Measurements from ENCODE around the gene DLGAP3.

DNA sequence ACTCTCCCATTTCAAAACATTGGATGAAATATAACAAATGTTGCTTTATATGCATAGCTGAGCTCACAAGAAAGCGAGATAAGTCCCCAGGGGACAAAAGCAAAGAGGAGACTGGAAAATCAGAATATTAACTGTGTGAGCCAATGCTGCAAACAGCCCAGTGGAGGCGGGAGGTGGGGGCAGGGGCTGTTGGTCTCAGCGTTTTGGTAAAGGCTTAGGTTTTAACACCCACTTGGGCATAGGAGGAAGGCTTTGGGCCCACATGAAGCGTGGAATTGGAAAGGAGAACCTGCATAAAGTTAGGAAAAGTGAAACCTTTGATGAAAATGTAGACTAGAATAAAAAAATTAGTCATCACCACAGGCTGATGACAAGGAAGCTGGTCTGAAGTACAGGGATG is 39.7 kb downstream of the DLGAP3 start:
- TF ChIP-seq, protein P1, sequence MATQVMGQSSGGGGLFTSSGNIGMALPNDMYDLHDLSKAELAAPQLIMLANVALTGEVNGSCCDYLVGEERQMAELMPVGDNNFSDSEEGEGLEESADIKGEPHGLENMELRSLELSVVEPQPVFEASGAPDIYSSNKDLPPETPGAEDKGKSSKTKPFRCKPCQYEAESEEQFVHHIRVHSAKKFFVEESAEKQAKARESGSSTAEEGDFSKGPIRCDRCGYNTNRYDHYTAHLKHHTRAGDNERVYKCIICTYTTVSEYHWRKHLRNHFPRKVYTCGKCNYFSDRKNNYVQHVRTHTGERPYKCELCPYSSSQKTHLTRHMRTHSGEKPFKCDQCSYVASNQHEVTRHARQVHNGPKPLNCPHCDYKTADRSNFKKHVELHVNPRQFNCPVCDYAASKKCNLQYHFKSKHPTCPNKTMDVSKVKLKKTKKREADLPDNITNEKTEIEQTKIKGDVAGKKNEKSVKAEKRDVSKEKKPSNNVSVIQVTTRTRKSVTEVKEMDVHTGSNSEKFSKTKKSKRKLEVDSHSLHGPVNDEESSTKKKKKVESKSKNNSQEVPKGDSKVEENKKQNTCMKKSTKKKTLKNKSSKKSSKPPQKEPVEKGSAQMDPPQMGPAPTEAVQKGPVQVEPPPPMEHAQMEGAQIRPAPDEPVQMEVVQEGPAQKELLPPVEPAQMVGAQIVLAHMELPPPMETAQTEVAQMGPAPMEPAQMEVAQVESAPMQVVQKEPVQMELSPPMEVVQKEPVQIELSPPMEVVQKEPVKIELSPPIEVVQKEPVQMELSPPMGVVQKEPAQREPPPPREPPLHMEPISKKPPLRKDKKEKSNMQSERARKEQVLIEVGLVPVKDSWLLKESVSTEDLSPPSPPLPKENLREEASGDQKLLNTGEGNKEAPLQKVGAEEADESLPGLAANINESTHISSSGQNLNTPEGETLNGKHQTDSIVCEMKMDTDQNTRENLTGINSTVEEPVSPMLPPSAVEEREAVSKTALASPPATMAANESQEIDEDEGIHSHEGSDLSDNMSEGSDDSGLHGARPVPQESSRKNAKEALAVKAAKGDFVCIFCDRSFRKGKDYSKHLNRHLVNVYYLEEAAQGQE (IDR thresholded peaks at IDR 0.05): no peak
- TF ChIP-seq, protein P2, sequence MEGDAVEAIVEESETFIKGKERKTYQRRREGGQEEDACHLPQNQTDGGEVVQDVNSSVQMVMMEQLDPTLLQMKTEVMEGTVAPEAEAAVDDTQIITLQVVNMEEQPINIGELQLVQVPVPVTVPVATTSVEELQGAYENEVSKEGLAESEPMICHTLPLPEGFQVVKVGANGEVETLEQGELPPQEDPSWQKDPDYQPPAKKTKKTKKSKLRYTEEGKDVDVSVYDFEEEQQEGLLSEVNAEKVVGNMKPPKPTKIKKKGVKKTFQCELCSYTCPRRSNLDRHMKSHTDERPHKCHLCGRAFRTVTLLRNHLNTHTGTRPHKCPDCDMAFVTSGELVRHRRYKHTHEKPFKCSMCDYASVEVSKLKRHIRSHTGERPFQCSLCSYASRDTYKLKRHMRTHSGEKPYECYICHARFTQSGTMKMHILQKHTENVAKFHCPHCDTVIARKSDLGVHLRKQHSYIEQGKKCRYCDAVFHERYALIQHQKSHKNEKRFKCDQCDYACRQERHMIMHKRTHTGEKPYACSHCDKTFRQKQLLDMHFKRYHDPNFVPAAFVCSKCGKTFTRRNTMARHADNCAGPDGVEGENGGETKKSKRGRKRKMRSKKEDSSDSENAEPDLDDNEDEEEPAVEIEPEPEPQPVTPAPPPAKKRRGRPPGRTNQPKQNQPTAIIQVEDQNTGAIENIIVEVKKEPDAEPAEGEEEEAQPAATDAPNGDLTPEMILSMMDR (IDR thresholded peaks at IDR 0.05; ENCODE audit: low read depth, low read length, missing input control): no peak
- TF ChIP-seq JUND (IDR thresholded peaks at IDR 0.05) (no peak), GABPA (IDR thresholded peaks at IDR 0.05 in 1 of 2, conservative IDR thresholded peaks at IDR 0.05 in 1 of 2) (no peak)

Measured in liver (tissue), 3 donors.